ENCODE measurements around the gene SETX. TPM values are rescaled to one million over a fixed set of nuclear protein-coding genes. Genes with fewer than 3 reads are reported as not detected.

Gene SETX
- polyA plus RNA-seq, 3 donors from 2014 or later: 22.9 to 55.9 (median 27.6) TPM

- no peak overlapping the region for H3K4me3 Mint-ChIP-seq
- no peaks in the 10 kb centered on the region for H3K9me3 Mint-ChIP-seq
- H3K4me1 Mint-ChIP-seq: peaks cover 0 to 6% of the 10 kb centered on the region in 2 donors
- no peak overlapping the region for H3K27ac Mint-ChIP-seq
- DNase-seq: no peak
- peaks cover 0 to 4% (median 0%) of the 10 kb centered on the region in 3 donors for H3K36me3 Mint-ChIP-seq
- H3K27me3 Mint-ChIP-seq (ENCODE audit: low read depth in 3 of 3): peaks cover 0 to 2% (median 0%) of the 10 kb centered on the region in 3 donors
Measured at GRCh38 chr9:132230605-132231004, 124.2 kb downstream of the SETX start.

- Mint-ChIP-seq H3K27me3 (ENCODE audit: low read depth in 3 of 3) (peaks cover 0 to 2% (median 2%) of the 10 kb centered on the region in 3 donors), H3K4me3 (no peak overlapping the region), H3K36me3 (peaks cover 0 to 4% (median 3%) of the 10 kb centered on the region in 3 donors), H3K27ac (no peak overlapping the region), H3K9me3 (no peaks in the 10 kb centered on the region), H3K4me1 (peaks cover 0 to 6% of the 10 kb centered on the region in 2 donors)
- DNase-seq: no peak
Measured at GRCh38 chr9:132228062-132228461, 126.7 kb downstream of the SETX start.

GRCh38 chr9:132226571-132227430 lies 128.0 kb downstream of the SETX start:
- peaks cover 0 to 4% (median 3%) of the 10 kb centered on the region in 3 donors for H3K36me3 Mint-ChIP-seq
- no peaks in the 10 kb centered on the region for H3K9me3 Mint-ChIP-seq

GRCh38 chr9:132224645-132225044 lies 130.1 kb downstream of the SETX start:
- peaks cover 0 to 2% (median 2%) of the 10 kb centered on the region in 3 donors for H3K27me3 Mint-ChIP-seq (ENCODE audit: low read depth in 3 of 3)
- H3K27ac Mint-ChIP-seq: no peak overlapping the region
- H3K36me3 Mint-ChIP-seq: peaks cover 0 to 8% (median 3%) of the 10 kb centered on the region in 3 donors
- DNase-seq: no peak
- no peak overlapping the region for H3K4me3 Mint-ChIP-seq
- H3K4me1 Mint-ChIP-seq: peaks cover 0 to 6% of the 10 kb centered on the region in 2 donors
- H3K9me3 Mint-ChIP-seq: no peaks in the 10 kb centered on the region

More at GRCh38 chr9:132226571-132227430, 128.0 kb downstream of the SETX start:
- DNase-seq: no peak
- H3K27me3 Mint-ChIP-seq (ENCODE audit: low read depth in 3 of 3): peaks cover 0 to 2% (median 2%) of the 10 kb centered on the region in 3 donors
- H3K4me3 Mint-ChIP-seq: no peak overlapping the region
- no peak overlapping the region for H3K27ac Mint-ChIP-seq
- peaks cover 0 to 6% of the 10 kb centered on the region in 2 donors for H3K4me1 Mint-ChIP-seq

- H3K27me3 Mint-ChIP-seq (ENCODE audit: low read depth in 3 of 3): peaks cover 2% of the 10 kb centered on the region in 3 donors
- no peak overlapping the region for H3K4me3 Mint-ChIP-seq
- peaks cover 0 to 5% (median 3%) of the 10 kb centered on the region in 3 donors for H3K36me3 Mint-ChIP-seq
- no peaks in the 10 kb centered on the region for H3K4me1 Mint-ChIP-seq
- no peaks in the 10 kb centered on the region for H3K9me3 Mint-ChIP-seq
- H3K27ac Mint-ChIP-seq: no peak overlapping the region
- no peak for DNase-seq
Measured at GRCh38 chr9:132221941-132222340, 132.8 kb downstream of the SETX start.

GRCh38 chr9:132218208-132218607 lies 136.6 kb downstream of the SETX start:
- DNase-seq: no peak
- H3K4me3 Mint-ChIP-seq: no peak overlapping the region
- no peaks in the 10 kb centered on the region for H3K4me1 Mint-ChIP-seq
- H3K9me3 Mint-ChIP-seq: no peaks in the 10 kb centered on the region
- no peak overlapping the region for H3K27ac Mint-ChIP-seq
- H3K36me3 Mint-ChIP-seq: peaks cover 0 to 4% (median 1%) of the 10 kb centered on the region in 3 donors
- peaks cover 0 to 2% (median 1%) of the 10 kb centered on the region in 3 donors for H3K27me3 Mint-ChIP-seq (ENCODE audit: low read depth in 3 of 3)

- H3K9me3 Mint-ChIP-seq: no peaks in the 10 kb centered on the region
- peaks cover 0 to 2% (median 1%) of the 10 kb centered on the region in 3 donors for H3K27me3 Mint-ChIP-seq (ENCODE audit: low read depth in 3 of 3)
- no peak for DNase-seq
- peaks cover 0 to 4% (median 0%) of the 10 kb centered on the region in 3 donors for H3K36me3 Mint-ChIP-seq
- H3K4me3 Mint-ChIP-seq: no peak overlapping the region
- no peaks in the 10 kb centered on the region for H3K4me1 Mint-ChIP-seq
- H3K27ac Mint-ChIP-seq: no peak overlapping the region
Measured at GRCh38 chr9:132216861-132217619, 137.7 kb downstream of the SETX start.

- H3K27me3 Mint-ChIP-seq (ENCODE audit: low read depth in 3 of 3): peaks cover 0 to 2% (median 1%) of the 10 kb centered on the region in 3 donors
- H3K27ac Mint-ChIP-seq: no peak overlapping the region
- H3K9me3 Mint-ChIP-seq: no peaks in the 10 kb centered on the region
- no peak for DNase-seq
- H3K4me1 Mint-ChIP-seq: no peaks in the 10 kb centered on the region
- H3K4me3 Mint-ChIP-seq: no peak overlapping the region
- H3K36me3 Mint-ChIP-seq: no peaks in the 10 kb centered on the region
Measured at GRCh38 chr9:132214027-132214622, 140.7 kb downstream of the SETX start.

- Mint-ChIP-seq H3K9me3 (no peaks in the 10 kb centered on the region), H3K4me3 (no peak overlapping the region), H3K27ac (no peak overlapping the region), H3K27me3 (ENCODE audit: low read depth in 3 of 3) (peaks cover 0 to 1% (median 0%) of the 10 kb centered on the region in 3 donors), H3K36me3 (no peaks in the 10 kb centered on the region), H3K4me1 (peaks cover 0 to 1% of the 10 kb centered on the region in 2 donors)
- DNase-seq: no peak
Measured at GRCh38 chr9:132211570-132211969, 143.2 kb downstream of the SETX start.

Other genes with a start within 250 kb of the SETX start
- under 1 TPM; 0.27 to 0.94 (median 0.62) TPM for gene NTNG2, start 192.9 kb downstream of the SETX start, polyA plus RNA-seq
- 1 to 10 TPM; 1.5 to 6.8 (median 6.5) TPM for gene TTF1, start 51.9 kb upstream of the SETX start, polyA plus RNA-seq
- gene CFAP77, start 55.2 kb upstream of the SETX start, polyA plus RNA-seq: not detected
- gene BARHL1, start 227.6 kb upstream of the SETX start, polyA plus RNA-seq: not detected

Measured in immature natural killer cell (primary cell).